Suppressor macrophage treated with lipopolysaccharide for 4 hours (primary cell): ENCODE measurements around the gene C3orf20.

Source experiments
- DNase-seq: peaks from one replicate; pipeline ENCODE4 v3.0.0-alpha.2; 2020

The C3orf20 gene

DNA sequence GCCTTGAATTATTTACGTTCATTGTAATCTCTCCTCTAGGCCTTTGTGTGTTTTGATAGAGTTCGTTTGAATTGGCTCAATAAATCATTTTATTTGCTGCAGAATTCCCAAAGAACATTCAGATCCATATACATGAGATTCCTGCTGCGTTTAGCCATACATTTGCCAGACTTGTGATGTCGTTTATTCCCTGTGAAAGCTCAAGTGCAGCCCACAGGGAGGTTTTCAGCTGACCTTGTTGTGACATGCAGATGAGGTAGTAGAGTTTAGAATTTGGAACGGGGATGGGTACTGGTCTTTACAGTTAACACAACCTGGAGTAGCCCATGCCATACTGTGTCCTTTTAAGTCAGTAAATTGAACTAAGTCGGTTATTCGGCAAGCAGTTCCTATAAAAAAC is at the start of gene C3orf20:
C3orf20 (plus strand) TSS at position 301 of the 400 bp plus-strand sequence. CDS start 7,573 bp downstream, outside the sequence.
- no peak for DNase-seq

DNA sequence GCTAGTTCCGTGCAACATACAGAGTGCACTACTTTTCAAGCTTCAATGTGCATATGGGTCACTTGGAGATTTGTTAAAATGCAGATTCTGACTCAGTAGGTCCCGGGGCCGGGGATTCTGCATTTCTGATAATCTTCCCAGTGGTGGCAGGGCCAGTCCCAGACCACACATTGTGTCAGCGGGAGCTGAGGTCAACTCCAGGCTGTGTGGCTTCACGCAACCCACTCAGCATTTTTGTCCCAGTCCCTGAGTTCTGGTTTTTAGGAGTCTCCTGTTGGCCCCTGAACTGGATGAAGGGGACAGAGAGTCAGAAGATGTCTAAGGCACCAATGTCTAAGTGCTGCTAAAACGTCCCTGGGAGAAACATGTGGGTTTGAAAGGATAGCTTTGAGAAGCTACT is 49.5 kb upstream of the C3orf20 start:
- DNase-seq = no peak

DNA sequence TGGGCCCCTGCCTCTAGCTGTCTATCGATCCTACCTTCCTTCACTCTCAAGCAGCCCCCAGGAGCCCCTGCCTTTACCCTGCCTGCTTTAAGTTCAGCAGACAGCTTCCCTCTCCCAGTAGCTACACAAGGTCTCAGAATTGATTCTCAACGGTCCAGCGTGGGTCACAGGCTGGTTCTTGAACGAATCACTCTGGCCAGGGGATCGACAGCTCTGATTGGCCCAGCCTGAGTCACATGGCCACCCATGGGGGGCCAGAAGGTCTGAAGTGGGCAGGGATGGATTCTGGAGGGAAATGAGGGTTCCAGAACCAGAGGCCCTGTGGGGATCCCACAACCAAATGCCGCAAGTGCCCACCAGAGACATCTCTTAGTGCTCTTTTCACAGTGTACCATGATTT is 47.1 kb upstream of the C3orf20 start:
- no peak for DNase-seq

DNA sequence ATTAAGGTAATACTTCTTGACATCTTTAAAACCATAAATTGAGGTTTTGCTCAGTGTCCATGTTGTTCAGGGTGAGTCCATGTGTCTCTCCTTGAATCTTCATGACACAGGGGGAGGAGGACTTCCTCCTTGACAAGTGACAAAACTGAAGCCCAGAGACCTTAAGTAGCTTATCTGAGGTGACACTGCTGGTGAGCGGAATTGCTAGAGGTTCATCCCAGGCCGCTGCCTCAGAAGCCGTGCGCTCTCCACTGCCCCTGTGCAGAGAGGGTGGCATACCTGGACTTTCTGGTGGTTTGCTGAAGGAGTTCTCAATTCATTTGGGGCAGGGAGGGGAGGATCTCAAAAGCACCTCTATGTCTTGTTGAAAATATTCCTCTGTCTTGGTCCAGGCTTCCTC is 46.5 kb upstream of the C3orf20 start:
- no peak for DNase-seq

DNA sequence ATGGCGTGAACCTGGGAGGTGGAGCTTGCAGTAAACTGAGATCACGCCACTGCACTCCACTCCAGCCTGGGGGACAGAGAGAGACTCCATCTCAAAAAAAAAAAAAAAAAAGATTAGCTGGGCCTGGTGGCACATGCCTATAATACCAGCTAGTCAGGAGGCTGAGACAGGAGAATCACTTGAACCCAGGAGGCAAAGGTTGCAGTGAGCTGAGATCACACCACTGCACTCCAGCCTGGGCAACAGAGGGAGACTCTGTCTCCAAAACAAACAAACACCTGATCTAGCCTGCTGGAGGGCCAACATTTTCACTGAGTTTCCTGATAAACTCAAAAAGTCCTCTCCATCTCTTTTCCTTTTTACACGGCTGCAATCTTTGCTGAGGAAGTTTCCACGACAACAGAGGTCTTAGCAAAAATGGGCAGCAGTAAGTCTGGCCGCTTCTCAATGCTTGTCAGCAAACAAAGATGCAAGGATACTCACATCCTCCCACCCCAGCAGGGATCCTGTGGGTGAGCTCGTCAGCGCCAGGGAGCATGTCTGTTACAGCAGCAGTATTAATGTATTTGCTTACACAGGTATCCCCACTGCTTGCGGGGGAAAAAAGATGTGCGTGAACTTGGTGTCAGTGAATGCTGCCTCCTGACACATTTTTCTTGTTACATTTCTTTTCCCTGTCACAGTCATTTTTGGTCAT is 44.4 kb upstream of the C3orf20 start:
- DNase-seq = no peak

DNA sequence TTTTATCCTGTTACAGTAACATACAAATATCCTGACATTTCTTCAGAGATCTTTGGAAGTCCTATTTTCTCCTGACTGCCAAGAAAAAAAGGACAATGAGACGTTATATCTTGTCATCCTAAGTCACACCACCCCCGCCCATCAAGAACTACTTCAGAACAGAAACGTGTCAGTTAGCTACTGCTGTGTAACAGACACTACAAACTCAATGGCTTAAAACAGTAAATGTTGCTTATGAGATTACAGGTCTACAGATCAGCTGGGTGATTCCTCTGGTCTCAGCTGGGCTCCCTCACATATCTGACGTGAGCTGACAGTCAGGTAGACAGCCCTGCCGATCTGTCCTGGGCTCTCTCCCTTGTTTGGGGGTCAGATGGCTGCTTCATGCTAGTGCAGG is 43.8 kb upstream of the C3orf20 start:
- no peak for DNase-seq

DNA sequence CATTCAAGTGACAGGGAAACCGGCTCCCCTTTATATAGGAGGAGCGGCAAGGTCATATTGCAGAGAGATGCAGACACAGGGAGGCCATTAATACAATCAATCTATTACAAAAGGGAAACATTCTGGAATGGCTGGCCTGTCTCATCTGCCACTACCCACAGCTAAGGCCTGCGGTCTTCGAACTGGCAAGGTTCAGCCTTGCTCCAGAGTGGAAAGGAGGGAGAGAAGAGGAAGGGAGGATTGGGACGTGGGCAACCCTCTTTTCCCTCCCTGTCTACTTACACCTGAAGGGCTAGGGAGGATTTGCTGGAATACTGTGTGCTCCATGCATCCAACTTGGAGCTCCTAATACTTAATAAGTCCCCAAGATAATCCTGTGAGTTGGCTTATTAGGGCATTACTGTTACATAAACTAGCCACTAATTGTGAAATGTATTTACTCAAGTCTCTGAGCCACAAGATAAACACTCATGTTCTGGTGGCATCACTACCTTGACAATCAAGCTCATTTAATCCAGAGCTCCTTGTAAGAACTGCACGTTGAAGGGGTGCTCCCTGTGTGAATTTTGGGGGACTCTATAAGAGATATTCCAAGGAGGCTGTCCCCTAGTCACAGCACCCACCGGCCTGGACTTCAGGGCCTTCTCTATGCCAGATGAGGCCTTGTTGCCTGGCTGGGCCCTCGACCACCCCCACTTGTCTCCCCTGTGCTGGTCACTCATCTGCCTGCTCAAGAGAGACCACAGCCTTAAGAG is 43.1 kb upstream of the C3orf20 start:
- DNase-seq = no peak

DNA sequence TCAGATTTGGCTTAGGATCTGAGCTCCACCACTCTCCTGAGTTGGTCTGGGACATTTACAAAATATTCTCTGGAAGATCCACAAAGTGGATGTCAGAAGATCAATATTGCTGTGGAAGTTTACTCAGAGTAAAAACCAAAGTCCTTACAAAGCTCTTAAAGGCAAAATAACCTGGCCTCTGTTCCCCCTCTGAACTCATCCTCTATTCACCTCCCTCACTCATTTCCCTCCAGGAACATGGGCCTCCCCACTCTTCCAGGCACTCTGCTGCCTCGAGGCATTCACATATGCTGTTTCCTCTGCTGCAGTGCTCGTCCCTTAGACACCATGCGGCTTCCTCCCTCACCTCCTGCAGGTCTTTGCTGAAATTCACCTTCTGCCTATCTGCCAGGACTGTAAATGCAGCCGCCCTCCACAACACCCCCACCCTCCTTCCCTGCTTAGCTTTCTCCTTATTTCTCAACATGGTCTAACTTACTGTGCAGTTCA is 42.5 kb upstream of the C3orf20 start:
- DNase-seq = no peak

DNA sequence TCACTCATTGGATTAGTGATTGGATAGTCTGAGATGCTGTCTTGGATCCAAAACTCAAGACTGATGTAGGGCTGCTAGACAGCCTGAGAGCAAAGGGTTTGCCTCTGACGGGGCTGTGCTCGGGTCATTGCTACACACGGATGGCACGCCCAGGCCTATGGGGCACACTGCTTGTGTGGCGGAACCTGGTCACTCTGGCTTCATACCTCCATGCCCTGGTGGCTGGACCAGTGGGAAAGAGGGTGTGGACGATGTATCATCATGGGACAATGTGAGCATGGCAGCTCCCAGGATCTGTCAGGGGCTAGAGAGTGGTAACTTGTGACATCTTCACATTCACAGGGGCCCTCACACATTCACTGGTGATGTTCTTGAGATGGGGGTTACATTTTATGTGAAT is 41.5 kb upstream of the C3orf20 start:
- DNase-seq = no peak

DNA sequence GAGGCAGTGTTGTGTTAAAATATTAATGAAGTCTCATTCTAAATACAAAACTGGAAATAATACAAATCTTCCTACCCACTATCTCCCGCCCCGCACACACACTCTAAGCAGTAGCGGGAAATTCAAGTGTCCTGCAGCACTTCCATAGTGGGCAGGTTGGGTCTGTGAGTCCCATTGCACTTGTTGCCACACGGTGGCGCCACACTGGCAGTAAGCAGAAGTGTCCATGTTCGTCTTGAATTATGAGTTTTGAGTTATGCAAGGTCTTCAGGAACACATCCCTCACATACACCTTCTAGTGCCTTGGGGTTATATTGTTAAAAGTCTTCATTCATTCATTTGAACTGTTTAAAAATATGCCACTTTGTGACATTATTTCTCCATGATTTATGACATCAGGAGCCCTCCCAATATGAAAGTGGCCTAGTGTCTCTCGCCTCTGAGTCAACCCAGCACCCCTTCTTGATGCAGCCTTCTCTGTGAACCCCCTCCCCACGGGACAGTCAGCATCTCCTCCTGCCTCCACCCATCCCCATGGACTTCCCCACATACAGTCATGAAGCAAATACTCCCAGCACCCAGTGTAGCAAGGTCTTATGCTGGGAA is 41.0 kb upstream of the C3orf20 start:
- DNase-seq = peak; percentile 73

DNA sequence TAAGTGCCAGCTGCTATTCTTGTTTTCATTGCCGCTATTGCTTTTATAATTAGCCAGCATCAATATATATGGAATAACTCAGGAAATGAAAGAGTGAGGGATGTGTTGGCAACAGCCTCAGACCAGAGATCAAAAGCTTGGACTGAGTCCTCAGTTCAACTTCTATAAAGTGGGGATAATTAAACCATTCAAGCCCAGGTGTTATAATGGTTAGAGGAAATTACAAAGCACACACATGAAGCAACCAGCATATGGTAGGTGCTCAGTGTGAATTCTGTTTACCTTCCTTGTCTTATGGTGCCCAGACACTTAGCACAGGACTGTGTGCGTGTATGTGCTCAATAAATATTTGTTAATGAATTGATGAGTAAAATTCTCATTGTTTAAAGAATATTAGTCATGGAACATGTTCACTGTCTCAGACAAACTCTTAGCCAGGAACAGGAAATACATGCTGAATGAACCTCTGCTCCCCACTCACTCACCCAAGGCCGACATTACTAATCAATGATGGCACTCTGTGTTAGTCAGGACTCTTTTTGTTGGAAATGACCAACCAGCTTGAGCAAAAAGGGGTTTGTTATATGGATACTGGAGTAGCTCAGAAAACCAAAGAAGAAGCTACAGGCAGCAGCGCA is 40.1 kb upstream of the C3orf20 start:
- no peak for DNase-seq

DNA sequence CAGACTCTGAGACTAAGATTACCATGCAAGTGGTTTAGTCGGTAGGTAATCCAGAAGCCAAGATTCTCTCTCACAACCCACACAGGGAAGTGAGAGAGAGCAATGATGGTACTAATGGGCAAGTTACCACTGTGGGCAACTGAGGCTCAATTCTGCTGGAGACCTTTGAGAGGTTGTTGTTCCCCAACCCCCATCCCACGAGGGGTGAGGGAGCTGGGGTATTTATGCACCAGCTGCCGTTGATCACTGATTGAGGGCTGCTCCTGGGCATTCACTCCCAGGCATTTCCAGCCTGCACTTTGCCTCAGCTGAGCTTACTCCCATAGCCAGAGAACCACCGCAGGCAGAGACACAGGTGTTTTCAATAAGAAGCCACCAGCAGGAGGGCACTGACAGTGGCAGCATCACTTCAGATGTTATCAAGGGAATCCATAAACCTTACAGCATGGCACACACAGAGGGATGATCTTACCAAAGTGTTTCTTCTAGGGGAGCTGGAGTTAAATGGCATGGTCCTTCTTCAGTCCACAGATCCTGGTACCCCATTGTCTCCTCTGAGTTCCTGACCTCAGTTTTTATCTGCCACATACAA is 38.3 kb upstream of the C3orf20 start:
- DNase-seq = no peak

DNA sequence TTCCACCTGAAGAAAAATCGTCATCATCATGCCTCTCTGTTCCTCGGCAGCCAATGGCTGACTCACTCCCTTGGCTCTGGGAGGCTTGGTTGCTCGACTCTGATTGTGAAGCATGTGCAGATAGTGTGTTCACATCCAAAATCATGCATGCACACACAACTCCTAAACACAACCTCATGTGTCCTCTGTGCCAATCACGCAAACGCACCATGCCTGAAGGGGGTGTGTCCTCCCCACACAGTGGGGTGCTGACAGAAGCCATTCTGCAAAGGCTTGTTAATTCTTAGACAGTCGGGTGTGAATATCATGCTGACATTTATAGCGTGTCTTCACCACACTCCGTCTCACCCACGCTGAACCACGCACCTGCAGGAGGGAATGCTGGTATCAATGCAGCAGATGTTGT is 34.8 kb upstream of the C3orf20 start:
- no peak for DNase-seq

DNA sequence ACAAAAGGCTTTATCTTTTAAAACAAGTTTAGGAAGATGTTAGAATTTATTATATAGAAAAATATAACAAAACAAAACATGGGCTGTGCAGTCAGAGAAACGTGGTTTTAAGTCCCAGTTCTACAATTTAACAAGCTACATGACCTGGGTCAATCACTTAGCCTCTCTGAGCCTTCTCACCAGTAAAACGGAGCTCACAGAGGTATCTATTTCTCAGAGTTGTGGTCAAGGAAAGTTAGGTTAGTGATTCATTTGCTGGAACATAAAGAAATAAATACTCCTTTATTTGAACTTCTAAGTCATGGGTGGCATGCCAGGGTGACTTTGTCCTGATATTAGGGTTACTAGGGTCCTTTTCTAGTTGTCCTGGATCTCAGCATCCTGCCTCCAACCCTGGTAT is 34.2 kb upstream of the C3orf20 start:
- no peak for DNase-seq

DNA sequence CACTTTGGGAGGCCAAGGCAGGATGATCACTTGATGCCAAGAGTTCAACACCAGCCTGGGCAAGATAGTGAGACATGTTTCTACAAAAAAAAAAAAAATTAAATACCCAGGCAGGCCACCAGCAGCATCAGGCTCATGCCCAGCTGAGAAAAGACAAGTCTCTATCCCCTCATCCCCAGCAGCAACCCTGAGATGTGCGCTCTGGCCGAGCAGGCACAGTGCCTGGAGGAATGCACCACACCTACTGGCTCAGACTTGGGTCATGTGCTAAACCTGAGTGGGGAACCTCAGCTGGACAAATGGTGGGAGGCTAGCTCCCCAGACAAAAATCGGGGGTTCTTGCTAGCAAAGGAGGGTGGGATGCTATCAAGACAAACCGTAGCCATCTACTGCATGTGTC is 33.6 kb upstream of the C3orf20 start:
- no peak for DNase-seq

DNA sequence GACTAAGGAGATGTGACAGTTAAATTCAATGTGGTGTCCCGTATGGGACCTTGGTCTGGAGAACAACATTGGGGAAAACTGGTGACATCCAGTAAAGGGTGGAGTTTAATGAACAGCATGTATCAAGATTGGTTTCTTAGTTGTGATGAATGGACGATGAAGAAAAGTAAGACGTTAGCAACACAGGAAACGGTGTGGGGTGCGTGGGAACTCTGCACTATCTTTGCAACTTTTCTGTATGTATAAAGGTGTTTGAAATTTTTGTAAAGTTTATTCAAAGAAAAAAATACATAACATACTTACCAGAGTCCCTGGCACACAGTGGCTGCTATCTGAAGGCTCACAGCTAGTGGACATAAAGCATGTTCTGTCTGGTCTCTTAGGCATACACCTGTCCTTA is 29.5 kb upstream of the C3orf20 start:
- DNase-seq = no peak

DNA sequence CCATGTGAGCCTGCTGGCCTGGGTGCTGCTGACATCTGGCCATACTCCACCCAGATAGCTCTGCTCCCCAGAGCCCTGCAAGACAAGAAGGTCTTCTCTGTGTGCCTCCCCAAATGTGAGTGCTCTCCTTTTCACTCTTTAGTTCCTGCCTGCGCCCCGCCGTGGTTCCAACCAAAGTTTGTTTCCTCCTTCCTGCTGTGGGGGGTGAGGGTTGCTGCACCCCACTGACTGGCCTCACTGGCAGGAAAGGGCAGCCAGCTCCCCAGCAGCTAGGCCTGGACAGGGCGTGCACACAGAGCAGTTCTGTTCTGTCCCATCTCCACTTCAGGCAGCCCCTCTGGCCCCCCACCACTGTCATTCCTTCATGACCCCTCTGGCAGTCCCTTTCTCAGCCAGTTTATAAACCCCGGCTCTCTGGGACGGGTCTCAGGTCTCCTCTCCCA is 28.8 kb upstream of the C3orf20 start:
- DNase-seq = no peak

DNA sequence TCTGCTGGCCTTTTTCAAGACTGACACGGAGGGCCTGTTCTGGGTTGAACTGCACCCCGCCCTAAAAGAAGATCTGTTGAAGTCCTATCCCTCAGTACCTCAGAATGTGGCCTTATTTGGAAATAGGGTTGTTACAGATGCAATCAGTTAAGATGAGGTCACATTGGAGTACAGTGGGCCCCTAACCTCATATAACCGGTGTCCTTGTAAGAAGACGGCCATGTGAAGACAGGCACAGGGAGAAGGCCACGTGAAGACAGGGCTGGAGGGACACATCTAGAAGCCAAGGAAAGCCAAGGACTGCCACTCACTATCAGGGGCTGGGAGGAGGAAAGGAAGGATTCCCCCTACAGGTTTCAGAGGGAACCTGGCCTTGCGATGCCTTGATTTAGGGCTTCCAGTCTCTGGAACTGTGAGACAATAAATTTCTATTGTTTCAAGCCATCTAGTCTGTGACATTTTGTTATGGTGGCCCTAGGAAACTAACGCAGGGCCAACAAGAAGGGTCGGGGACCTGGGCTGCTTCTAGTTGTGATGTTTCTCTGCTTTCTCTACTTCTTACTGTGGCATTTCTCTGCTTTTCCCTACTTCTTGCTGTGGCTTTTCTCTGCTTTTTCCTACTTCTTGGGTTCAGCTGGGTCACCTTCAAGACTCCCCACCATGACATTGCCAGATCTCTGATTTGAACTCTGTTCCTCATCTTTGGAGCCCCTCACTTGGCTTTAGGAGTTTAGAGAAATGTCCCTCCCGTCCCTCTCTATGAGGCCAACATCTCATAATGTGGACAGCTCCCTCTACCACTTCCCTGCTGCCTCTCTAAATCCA is 28.1 kb upstream of the C3orf20 start:
- DNase-seq = no peak

DNA sequence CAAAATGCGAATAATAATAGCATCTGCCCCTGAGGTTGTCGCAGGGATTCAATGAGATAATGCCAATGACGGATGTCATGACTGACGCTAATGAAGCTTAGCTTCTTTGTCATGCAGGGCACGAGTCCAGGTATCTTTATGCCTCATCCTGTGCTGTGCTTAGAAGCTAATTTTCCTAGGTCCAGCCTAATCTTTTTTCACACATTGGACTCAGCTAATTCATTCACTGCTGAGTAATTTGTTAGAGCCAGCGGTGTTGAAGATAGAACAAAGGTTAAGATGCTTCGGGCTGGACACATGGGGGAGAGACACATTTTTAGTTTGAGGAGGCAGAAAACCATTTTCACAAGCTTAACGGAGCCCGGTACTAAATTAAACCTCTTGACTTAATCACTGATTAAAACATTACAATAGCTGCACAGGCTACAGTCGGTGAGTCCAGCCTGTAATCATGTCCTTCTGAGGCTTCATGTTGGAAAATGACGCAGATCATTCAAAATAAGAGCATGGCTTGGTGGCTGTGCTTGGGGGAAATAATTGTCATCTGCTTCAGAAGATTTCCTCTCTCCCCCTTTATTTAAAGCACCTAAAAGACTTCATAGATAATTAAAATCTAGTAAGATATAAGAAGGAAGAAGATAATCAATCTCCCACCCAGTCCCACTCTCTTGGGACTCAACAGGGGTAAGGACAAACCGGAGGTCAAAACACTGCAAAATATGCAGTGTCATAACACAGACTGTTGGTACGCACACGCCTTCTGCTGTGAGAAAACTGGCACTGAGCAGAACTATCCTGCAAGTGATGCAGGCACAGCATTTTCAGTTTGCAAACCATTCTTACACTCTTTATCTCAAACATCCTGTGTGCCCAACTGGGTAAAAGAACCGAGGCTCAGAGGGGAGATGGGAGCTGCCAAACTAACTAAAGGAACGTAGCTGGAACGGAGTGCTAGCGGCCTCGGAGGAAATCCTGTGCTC is 26.7 kb upstream of the C3orf20 start:
- DNase-seq = no peak

DNA sequence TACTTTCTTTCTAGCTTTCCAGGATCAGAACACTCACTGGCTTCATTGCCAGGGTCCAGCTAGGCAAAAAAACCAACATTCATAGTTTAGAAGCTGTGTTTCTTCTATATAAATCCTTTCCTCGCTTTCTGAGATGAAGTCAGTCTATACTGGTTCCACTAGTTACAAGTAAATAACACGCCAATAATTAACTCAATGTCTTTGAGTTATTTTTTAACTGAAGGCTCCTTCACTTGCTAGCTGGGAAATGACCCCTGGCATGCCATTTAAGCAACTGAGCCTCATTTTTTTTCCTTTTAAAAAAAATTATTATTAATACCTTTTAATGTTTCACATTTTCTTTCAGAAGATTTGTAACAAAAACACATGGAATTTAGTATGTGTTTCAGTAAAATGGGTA is 25.5 kb upstream of the C3orf20 start:
- DNase-seq = no peak

DNA sequence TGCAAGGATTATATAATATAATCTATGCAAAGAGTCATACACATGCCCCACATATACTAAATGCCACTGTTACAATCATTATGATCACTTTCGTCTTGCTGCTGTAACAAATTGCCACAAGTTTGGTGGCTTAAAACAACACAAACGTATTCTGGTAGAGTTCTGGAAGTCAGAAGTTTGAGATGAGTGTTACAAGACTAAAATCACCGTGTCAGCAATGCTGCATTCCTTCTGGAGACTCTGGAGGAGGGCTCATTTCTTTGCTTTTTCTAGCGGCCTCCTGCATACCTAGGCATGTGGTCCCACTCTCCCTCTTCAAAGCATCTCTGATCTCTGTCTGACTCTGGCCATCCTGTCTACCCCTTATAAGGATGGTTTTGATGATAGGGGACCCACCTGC is 24.7 kb upstream of the C3orf20 start:
- no peak for DNase-seq
